ENCODE results near the gene CTNS. TPM values are rescaled to one million over a fixed set of nuclear protein-coding genes. Genes with fewer than 3 reads are reported as not detected.
A peak's percentile ranks its signal among the peaks of the same experiment; 100 is the strongest.

CTNS gene
- total RNA-seq, 3 donors from 2014 or later, result 19.4 to 34.4 (median 21.5) TPM

DNA sequence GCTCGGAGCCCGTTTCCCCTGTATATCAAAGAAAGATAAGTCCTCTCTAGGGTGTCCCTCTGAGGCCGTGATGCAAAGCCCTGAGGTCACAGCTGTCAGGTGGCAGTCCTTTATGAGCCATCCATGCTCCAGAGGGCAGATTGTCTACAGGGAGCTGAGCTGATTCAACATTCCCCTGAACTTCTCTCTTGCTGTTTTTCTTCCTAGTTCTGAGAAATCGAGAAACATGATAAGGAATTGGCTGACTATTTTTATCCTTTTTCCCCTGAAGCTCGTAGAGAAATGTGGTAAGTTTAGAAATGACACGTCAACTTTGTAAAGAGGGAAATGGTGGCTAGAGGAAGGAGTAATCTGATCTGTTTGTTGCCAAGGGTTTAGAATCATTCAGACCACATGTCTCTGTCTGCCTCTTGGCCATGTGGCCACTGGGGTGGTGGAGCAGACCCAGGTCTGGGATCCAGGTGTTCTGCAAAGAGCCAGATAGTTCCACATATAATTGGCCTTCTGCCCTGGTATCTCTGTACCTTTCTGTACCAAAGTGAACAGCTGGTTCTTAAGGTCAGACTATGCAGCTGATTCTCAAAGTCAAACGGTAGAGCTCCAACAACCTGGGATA lies 3.5 kb downstream of the CTNS start:
- Mint-ChIP-seq H3K4me3 (peak overlapping the region; percentile 22), H3K4me1 (ENCODE audit: low read depth) (peaks cover 22% of the 10 kb centered on the region), H3K9me3 (no peaks in the 10 kb centered on the region), H3K36me3 (ENCODE audit: insufficient read depth) (peaks cover 5% of the 10 kb centered on the region), H3K27me3 (ENCODE audit: low read depth) (no peaks in the 10 kb centered on the region)
- DNase-seq (no peak), ATAC-seq (no peak)

DNA sequence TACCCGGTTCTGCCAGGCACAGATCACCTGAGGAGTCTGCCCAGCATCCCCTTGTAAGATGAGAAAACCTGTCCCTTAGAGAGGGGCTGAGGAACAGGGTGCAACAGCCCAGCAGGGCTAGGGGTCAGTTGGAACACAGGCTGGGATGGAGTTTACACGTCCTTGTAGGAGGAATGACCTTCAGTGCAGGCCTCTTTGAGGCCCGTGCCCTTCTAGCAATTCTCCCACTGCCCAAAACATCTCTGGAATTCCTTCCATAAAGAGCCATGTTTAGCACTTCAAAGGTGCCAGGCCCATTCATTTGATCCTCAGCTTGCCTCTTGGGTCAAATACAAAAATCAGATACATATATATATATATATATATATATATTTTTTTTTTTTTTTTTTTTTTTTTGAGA lies 4.5 kb downstream of the CTNS start:
- H3K27me3 Mint-ChIP-seq (ENCODE audit: low read depth), result no peaks in the 10 kb centered on the region
- H3K4me1 Mint-ChIP-seq (ENCODE audit: low read depth), result peaks cover 19% of the 10 kb centered on the region
- H3K4me3 Mint-ChIP-seq, result no peak overlapping the region

DNA sequence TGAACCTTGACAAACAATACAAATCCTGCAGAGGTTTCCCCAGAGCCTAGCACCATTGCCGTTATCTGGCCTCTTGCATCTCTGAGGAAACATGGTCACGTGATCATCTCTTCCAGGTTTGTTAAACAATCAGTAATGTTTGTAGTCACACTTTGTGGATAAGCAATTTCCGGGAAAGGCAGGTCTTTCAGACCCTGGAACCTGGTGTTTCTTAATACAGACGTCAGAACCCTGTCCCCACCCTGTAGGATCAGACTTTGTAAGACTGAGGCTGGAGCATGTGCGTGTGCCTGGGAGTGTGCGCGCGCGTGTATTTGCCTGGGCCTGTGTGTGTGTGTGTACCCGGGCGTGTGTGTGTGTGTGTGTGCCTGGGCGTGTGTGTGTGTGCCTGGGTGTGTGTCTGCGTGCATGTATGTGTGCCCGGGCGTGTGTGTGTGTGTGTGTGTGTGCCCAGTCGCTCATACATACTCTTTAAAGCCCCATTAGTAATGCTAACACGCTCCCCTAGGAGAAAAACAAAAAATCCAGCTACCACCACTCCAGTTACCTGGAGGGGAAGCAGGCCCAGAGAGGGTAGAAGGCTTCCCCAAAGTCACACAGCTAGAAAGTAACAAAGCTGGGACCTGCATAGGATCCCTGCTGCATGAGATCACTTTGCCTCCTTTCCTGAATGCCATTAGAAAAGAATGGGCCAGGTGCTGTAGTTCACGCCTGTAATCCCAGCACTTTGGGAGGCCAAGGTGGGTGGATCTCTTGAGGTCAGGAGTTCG lies 5.3 kb downstream of the CTNS start:
- DNase-seq, result no peak
- no peak overlapping the region for H3K4me3 Mint-ChIP-seq
- peaks cover 19% of the 10 kb centered on the region for H3K4me1 Mint-ChIP-seq (ENCODE audit: low read depth)
- no peak for ATAC-seq
- H3K36me3 Mint-ChIP-seq (ENCODE audit: insufficient read depth), result peaks cover 5% of the 10 kb centered on the region
- no peaks in the 10 kb centered on the region for H3K9me3 Mint-ChIP-seq
- H3K27me3 Mint-ChIP-seq (ENCODE audit: low read depth), result no peaks in the 10 kb centered on the region

More for the DNA sequence above, 4.5 kb downstream of the CTNS start:
- DNase-seq, result no peak
- ATAC-seq, result no peak
- Mint-ChIP-seq H3K9me3 (no peaks in the 10 kb centered on the region), H3K36me3 (ENCODE audit: insufficient read depth) (peaks cover 5% of the 10 kb centered on the region)

DNA sequence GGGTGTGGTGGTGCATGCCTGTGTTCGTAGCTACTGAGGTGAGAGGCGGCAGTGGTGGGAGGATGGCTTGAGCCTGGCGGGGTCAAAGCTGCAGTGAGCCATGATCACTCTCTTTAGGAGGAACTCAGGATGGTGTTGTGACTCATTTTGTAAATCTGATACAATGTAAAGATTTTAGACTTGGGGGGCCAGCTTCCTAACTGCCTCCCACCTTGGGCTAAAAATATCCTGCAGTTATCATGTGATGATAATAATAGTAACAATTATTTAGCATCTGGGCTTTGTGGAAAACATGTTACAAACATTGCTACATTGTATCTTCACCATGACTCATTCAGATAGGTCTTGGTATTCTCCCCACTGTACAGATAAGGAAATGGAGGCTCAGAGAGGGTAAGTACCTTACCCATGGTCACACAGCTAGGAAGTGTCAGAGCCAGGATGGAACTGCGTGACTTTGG lies 7.4 kb downstream of the CTNS start:
- H3K36me3 Mint-ChIP-seq (ENCODE audit: insufficient read depth), result peaks cover 8% of the 10 kb centered on the region
- DNase-seq, result no peak
- no peaks in the 10 kb centered on the region for H3K9me3 Mint-ChIP-seq
- peak in 1 of 2 donors; percentile 54 for ATAC-seq
- peaks cover 9% of the 10 kb centered on the region for H3K4me1 Mint-ChIP-seq (ENCODE audit: low read depth)
- H3K27me3 Mint-ChIP-seq (ENCODE audit: low read depth), result no peaks in the 10 kb centered on the region
- no peak overlapping the region for H3K4me3 Mint-ChIP-seq

DNA sequence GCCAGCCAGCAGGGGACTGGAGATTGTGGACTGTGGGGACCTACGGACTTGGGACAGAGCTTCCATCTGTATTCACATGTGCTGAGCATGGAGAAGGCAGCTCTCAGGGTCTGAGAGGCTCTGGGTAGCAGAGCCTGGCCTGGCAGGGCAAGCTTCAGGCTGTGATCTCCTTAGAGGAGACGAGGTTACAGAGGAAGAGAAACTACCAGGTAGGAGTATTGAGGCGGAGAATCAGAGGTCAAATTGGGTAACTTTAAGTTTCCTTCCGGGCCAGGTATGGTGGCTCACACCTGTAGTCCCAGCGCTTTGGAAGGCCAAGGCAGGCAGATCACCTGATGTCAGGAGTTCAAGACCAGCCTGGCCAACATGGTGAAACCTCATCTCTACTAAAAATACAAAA lies 8.8 kb downstream of the CTNS start:
- H3K27me3 Mint-ChIP-seq (ENCODE audit: low read depth), result no peaks in the 10 kb centered on the region
- no peak overlapping the region for H3K4me3 Mint-ChIP-seq
- DNase-seq, result no peak
- H3K36me3 Mint-ChIP-seq (ENCODE audit: insufficient read depth), result peaks cover 11% of the 10 kb centered on the region
- H3K4me1 Mint-ChIP-seq (ENCODE audit: low read depth), result peaks cover 2% of the 10 kb centered on the region
- no peaks in the 10 kb centered on the region for H3K9me3 Mint-ChIP-seq
- ATAC-seq, result no peak

DNA sequence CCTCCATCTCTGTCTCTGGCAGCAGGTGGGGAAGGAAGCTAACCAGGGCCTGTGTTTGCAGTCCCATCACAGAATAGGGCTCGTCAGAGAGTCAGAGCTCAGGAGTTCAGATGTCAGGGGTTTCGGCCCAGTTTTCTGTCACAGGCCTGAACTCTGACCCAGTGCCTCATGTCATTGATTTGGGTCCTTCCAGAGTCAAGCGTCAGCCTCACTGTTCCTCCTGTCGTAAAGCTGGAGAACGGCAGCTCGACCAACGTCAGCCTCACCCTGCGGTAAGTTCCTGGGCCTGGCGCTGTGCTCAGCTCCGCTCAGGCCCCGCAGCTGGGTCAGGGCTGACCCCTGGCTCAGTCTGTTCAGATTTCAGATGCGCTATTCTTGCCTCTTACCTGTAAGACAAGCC lies 10.7 kb downstream of the CTNS start:
- Mint-ChIP-seq H3K27me3 (ENCODE audit: low read depth) (no peaks in the 10 kb centered on the region), H3K4me3 (no peak overlapping the region), H3K36me3 (ENCODE audit: insufficient read depth) (peaks cover 11% of the 10 kb centered on the region), H3K9me3 (no peaks in the 10 kb centered on the region), H3K4me1 (ENCODE audit: low read depth) (peaks cover 1% of the 10 kb centered on the region)
- ATAC-seq, result no peak
- no peak for DNase-seq

DNA sequence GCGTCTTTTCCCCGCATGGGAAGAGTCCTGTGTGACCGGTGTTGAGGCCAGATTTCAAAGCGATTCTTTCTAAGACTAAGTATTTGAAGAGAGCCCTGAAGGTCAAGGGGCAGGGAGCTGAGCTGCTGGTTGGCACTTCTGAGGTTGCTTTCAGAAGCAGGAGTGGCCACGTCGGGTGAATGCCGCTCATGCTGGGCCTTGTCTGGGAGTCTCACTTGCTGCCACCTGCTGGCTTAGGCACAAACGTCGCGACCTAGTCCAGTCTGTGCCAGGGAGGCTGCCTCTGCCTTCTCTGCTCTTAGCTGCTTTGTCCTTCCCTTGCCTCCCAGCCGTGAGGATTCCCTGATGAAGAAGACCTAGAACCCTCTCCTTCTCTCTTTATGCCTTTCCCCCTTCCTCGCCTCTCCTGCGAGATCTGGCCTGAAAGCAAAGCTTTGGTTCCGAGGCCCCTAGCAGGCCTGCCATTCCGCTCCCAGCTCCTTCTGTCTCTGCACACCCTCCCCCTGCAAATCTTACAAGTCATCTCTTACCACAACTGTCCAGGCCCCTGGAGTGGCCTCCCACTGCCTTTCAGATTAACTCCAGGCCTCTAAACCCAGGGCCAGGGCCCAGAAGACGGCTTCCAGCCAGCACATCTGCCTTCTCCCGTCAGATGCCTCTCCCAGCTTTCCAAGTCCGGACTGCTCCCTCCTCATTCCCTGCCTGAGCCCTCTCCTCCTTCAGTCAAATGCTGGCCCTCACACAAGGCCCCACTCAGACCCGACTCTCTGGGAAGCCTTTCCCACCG lies 11.4 kb downstream of the CTNS start:
- Mint-ChIP-seq H3K9me3 (no peaks in the 10 kb centered on the region), H3K4me1 (ENCODE audit: low read depth) (peaks cover 1% of the 10 kb centered on the region), H3K36me3 (ENCODE audit: insufficient read depth) (peaks cover 11% of the 10 kb centered on the region), H3K27me3 (ENCODE audit: low read depth) (no peaks in the 10 kb centered on the region), H3K4me3 (no peak overlapping the region)
- ATAC-seq, result peak; percentile 63 to 72
- DNase-seq, result peak; percentile 16

DNA sequence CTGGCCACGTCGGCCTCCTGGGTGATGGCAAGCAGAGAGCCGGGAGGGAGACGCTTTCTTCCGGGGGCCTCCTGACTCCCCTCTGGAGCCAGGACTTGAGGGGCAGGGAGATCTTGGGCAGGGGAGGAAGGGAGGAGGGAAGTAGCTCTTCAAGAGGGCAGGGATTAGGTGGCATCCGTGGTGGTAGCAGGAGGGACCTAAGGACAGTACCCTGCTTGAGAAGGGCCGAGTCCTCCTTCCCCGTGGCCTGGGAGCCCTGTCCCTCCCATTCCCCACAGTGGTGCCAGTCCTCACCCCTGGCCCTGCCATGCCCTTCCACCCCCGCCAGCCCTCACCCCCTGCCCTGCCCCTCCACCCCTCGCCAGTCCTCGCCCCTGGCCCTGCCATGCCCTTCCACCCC lies 19.2 kb downstream of the CTNS start:
- ATAC-seq, result no peak
- Mint-ChIP-seq H3K4me1 (ENCODE audit: low read depth) (no peaks in the 10 kb centered on the region), H3K9me3 (no peaks in the 10 kb centered on the region), H3K4me3 (no peak overlapping the region), H3K36me3 (ENCODE audit: insufficient read depth) (no peaks in the 10 kb centered on the region), H3K27me3 (ENCODE audit: low read depth) (no peaks in the 10 kb centered on the region)
- DNase-seq, result no peak

DNA sequence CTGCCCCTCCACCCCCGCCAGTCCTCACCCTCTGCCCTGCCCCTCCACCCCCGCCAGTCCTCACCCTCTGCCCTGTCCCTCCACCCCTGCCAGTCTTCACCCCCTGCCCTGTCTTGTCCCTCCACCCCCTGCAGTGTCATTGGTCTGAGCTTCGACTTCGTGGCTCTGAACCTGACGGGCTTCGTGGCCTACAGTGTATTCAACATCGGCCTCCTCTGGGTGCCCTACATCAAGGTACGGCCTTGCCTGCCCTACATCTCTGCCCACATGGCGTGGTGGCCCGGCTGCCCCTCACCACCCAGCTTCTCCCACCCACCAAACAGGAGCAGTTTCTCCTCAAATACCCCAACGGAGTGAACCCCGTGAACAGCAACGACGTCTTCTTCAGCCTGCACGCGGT lies 19.8 kb downstream of the CTNS start:
- DNase-seq (no peak), ATAC-seq (no peak)
- Mint-ChIP-seq H3K36me3 (ENCODE audit: insufficient read depth) (no peaks in the 10 kb centered on the region), H3K27me3 (ENCODE audit: low read depth) (no peaks in the 10 kb centered on the region), H3K9me3 (no peaks in the 10 kb centered on the region), H3K4me1 (ENCODE audit: low read depth) (no peaks in the 10 kb centered on the region), H3K4me3 (no peak overlapping the region)

DNA sequence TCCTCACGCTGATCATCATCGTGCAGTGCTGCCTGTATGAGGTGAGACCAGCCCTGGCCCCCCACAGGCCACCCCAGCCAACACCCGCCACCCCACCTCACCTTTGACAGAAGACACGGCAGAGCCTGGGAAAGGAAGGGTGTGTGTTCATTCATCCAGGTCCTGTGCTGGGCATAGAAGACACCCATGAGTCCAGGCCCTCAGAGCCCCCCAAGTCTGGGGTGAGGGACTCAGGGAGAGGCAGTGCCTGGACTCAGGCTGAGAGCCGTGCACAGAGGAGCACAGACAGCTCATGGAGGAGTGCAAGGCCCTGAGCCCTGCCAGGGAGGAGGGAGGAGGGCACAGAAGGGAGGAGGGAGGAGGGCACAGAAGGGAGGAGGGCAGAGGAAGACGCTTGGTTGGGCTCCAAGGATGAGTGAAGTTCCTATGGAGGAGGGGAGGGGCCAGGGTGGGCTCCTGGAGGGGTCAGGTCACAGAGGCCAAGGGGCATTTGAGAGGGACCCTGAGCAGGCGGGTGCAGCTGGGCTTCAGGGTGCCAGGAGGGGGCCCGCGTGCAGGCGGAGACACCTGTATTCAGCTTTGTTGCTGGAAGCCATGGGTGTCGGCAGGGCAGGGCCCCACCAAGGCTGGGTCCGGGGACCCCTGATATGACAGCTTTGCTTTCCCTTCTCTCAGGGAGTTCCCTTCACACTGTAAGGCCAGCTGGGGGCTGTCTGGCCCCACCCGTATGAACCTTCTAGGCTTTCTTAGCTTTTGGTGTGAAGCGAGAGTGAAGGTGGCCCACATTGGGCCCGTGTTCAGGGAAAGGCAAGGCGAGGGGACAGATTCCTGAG lies 20.4 kb downstream of the CTNS start:
- ATAC-seq (no peak), DNase-seq (no peak)
- H3K4me1 Mint-ChIP-seq (ENCODE audit: low read depth), result no peaks in the 10 kb centered on the region
- H3K36me3 Mint-ChIP-seq (ENCODE audit: insufficient read depth), result no peaks in the 10 kb centered on the region
- H3K27me3 Mint-ChIP-seq (ENCODE audit: low read depth), result no peaks in the 10 kb centered on the region
- H3K9me3 Mint-ChIP-seq, result no peaks in the 10 kb centered on the region
- H3K4me3 Mint-ChIP-seq, result no peak overlapping the region

DNA sequence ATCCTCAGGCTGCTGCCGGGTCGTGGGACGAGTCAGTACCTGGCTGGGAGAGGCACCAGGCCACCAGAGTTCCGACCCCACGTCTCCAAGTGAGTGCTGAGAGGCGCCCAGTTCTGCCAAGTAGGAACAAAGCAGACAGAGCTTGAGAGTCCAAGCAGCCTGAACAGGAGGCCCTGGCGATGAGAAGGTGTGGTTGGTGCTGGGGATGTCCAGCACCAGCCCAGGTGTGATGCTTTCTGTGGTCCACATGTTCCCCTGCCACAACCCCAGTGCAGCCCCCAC lies 21.0 kb downstream of the CTNS start:
- Mint-ChIP-seq H3K9me3 (no peaks in the 10 kb centered on the region), H3K4me1 (ENCODE audit: low read depth) (no peaks in the 10 kb centered on the region), H3K4me3 (no peak overlapping the region), H3K36me3 (ENCODE audit: insufficient read depth) (no peaks in the 10 kb centered on the region), H3K27me3 (ENCODE audit: low read depth) (no peaks in the 10 kb centered on the region)
- no peak for ATAC-seq
- no peak for DNase-seq

DNA sequence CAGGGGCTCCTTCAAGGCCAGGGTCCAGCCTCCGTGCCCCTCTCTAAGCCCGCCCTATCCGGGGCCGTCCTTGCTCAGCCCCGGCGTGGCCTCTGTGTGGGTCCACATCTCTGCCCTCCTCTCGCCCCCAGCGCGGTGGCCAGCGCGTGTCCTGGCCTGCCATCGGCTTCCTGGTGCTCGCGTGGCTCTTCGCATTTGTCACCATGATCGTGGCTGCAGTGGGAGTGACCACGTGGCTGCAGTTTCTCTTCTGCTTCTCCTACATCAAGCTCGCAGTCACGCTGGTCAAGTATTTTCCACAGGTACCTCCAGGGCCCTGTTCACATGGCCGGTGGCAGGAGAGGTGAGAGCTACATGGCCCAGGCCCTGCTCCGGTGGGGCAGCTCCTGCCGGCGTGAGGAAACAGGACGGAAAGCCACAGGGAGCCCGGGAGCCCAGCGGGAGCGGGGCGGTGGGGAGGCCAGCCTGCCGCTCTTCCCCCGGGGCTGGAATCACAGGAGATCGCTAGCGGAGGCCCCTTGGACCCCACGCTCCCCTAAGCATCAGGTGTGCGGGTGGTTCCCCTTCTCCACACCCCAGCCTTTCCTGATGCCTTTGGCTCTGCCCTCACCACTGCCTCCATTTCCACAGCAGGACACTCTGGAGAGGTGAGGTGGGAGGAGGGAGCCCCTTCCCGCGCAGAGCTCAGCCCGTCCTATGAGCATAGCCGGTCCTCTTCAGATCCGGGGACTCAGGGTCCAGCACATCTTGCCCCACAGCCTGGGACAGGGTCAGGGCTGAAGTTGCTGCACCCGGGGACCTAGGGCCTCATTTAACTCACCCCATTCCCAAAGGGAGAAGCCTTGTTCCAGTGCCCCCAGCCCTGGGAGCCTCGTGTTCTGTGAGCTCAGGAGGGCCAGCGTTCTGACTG lies 21.6 kb downstream of the CTNS start:
- ATAC-seq (no peak), DNase-seq (no peak)
- Mint-ChIP-seq H3K36me3 (ENCODE audit: insufficient read depth) (no peaks in the 10 kb centered on the region), H3K27me3 (ENCODE audit: low read depth) (no peaks in the 10 kb centered on the region), H3K4me1 (ENCODE audit: low read depth) (no peaks in the 10 kb centered on the region), H3K9me3 (no peaks in the 10 kb centered on the region), H3K4me3 (no peak overlapping the region)

DNA sequence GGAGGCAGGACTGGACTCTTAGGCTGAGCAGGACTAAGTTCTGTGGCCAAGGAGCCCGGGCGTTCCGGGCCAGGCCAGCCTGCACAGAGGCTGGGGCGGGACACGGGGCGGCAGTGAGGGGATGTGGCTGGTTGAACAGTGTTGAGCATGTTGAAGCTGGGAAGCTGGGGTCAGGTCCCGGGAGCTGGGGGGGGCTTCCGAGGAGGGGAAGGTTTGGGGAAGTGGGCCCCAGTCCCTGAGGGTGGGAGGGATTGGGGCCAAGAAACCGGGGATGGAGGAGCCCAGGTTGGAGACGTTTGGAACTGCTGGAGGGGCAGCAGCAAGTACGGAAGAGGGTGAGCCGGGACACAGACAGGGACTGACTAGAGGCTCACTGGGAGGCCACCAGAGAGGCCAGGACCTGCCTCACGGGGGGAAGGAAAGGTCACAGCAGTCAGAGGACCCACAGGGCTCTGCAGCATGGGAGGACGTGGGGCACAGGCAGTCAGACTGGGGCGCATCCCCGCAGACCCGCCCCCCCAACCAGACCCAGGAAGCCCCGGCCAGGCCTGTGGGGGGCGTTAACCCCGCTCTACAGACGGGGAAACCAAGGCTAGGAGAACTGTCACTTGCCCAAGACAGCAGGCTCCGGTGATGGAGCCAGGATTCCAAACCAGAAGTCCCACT lies 22.4 kb downstream of the CTNS start:
- H3K4me3 Mint-ChIP-seq, result no peak overlapping the region
- no peaks in the 10 kb centered on the region for H3K36me3 Mint-ChIP-seq (ENCODE audit: insufficient read depth)
- H3K27me3 Mint-ChIP-seq (ENCODE audit: low read depth), result no peaks in the 10 kb centered on the region
- ATAC-seq, result no peak
- no peaks in the 10 kb centered on the region for H3K4me1 Mint-ChIP-seq (ENCODE audit: low read depth)
- DNase-seq, result no peak
- no peaks in the 10 kb centered on the region for H3K9me3 Mint-ChIP-seq

All from activated T-cell treated with anti-CD3 and anti-CD28 coated beads, Interleukin-2, amount 50 U/mL, for 4 hours (primary cell).